HL-60 (cell line): ENCODE results near the gene CREB5.

Experiments
- DNase-seq, 2 experiments: peaks; one replicate each; pipeline ENCODE4 v3.0.0-alpha.2; 2010 to 2020; ENCODE audit warnings: low read depth in 1 of 2, low spot score in 1 of 2
- H3K27ac ChIP-seq: fragments of 250-450 bp; sonication (Bioruptor Pico); replicated peaks from 2 replicates; pipeline ENCODE4 v1.5.1; 2020; ENCODE audit warnings: mild to moderate bottlenecking, moderate library complexity
- H3K27me3 ChIP-seq: fragments of 250-450 bp; sonication (Bioruptor Pico); 2 replicates; pipeline ENCODE4 v1.5.1; 2021; ENCODE audit warnings: mild to moderate bottlenecking, moderate library complexity; ENCODE audit not compliant: insufficient read depth, poor library complexity, severe bottlenecking
- H3K4me3 ChIP-seq: replicated peaks from 2 replicates; pipeline ENCODE4 v1.5.1; 2011; ENCODE audit warnings: mild to moderate bottlenecking, control low read depth, low read length; ENCODE audit not compliant: insufficient read depth
- CTCF ChIP-seq: IDR thresholded peaks from one replicate; pipeline ENCODE4 v1.5.1; 2011; ENCODE audit warnings: low read length, control low read depth, inconsistent platforms; ENCODE audit not compliant: insufficient read depth
- GABPA ChIP-seq: IDR thresholded peaks from 2 replicates; pipeline ENCODE4 v1.6.1; 2012; ENCODE audit warnings: low read depth
- POLR2AphosphoS5 ChIP-seq: IDR thresholded peaks from 2 replicates; pipeline ENCODE4 v1.6.1; 2012; ENCODE audit warnings: low read depth
- REST ChIP-seq: IDR thresholded peaks from 2 replicates; pipeline ENCODE4 v1.6.1; 2012; ENCODE audit warnings: low read depth; ENCODE audit not compliant: insufficient replicate concordance
- SPI1 ChIP-seq: IDR thresholded peaks from 2 replicates; pipeline ENCODE4 v1.6.1; 2012; ENCODE audit warnings: low read depth, mild to moderate bottlenecking, borderline replicate concordance

The CREB5 gene

GRCh38 chr7:28466341-28466740, 54.0 kb downstream of the CREB5 start:
- H3K4me3 ChIP-seq: no peak overlapping the region
- TF ChIP-seq SPI1 (no peak), CTCF (no peak), REST (no peak), GABPA (no peak)
- H3K27ac ChIP-seq: no peak overlapping the region
- H3K27me3 ChIP-seq: peaks cover 9% of the 10 kb centered on the region
- DNase-seq: no peak

- TF ChIP-seq GABPA (no peak), SPI1 (no peak), POLR2AphosphoS5 (no peak), REST (no peak)
- Histone ChIP-seq H3K27me3 (peaks cover 9% of the 10 kb centered on the region), H3K4me3 (no peak overlapping the region), H3K27ac (no peak overlapping the region)
- DNase-seq: no peak
Observed at GRCh38 chr7:28466885-28467284, 54.6 kb downstream of the CREB5 start.

- Histone ChIP-seq H3K27ac (no peak overlapping the region), H3K27me3 (peaks cover 8% of the 10 kb centered on the region), H3K4me3 (no peak overlapping the region)
- TF ChIP-seq GABPA: no peak
- no peak for TF ChIP-seq POLR2AphosphoS5
- no peak for TF ChIP-seq REST
- no peak for TF ChIP-seq CTCF
- no peak for TF ChIP-seq SPI1
- no peak for DNase-seq
Observed at GRCh38 chr7:28469562-28469961, 57.2 kb downstream of the CREB5 start.

GRCh38 chr7:28470344-28470743, 58.0 kb downstream of the CREB5 start:
- H3K27ac ChIP-seq: no peak overlapping the region
- TF ChIP-seq CTCF (no peak), SPI1 (no peak), POLR2AphosphoS5 (no peak), GABPA (no peak), REST (no peak)
- H3K27me3 ChIP-seq: peaks cover 4% of the 10 kb centered on the region
- DNase-seq: no peak
- no peak overlapping the region for H3K4me3 ChIP-seq
